GM21423 (cell line): ENCODE results near the gene CDK6.

Source experiments
- ATAC-seq: cut with Tn5 transposase; IDR thresholded peaks from one replicate; pipeline ENCODE4 v1.9.1; 2021; ENCODE audit warnings: mild to moderate bottlenecking, moderate library complexity; ENCODE audit not compliant: unreplicated experiment

CDK6 gene

GRCh38 chr7:92848441-92848840 is 12.1 kb upstream of the CDK6 start:
- ATAC-seq, result no peak

GRCh38 chr7:92847305-92847704 is 10.9 kb upstream of the CDK6 start:
- no peak for ATAC-seq

- ATAC-seq, result no peak
These were observed 9.4 kb upstream of the CDK6 start for GRCh38 chr7:92845736-92846135.

GRCh38 chr7:92843781-92844180 is 7.4 kb upstream of the CDK6 start:
- ATAC-seq, result no peak

GRCh38 chr7:92843034-92843760 is 6.8 kb upstream of the CDK6 start:
- no peak for ATAC-seq

- ATAC-seq, result no peak
These were observed 4.8 kb upstream of the CDK6 start for GRCh38 chr7:92841192-92841591.

- no peak for ATAC-seq
These were observed 3.9 kb upstream of the CDK6 start for GRCh38 chr7:92840316-92840715.

- no peak for ATAC-seq
These were observed 3.5 kb upstream of the CDK6 start for GRCh38 chr7:92839901-92840300.

GRCh38 chr7:92838934-92839333 is 2.6 kb upstream of the CDK6 start:
- ATAC-seq, result no peak

- no peak for ATAC-seq
These were observed 802 bp upstream of the CDK6 start for GRCh38 chr7:92837000-92837749.

- ATAC-seq, result no peak
These were observed 403 bp downstream of the CDK6 start for GRCh38 chr7:92835851-92836488.

- ATAC-seq, result no peak
These were observed 1.0 kb downstream of the CDK6 start for GRCh38 chr7:92835261-92835850.

GRCh38 chr7:92834507-92835260 is 1.7 kb downstream of the CDK6 start:
- no peak for ATAC-seq

GRCh38 chr7:92833766-92834506 is 2.4 kb downstream of the CDK6 start:
- peak; percentile 50 for ATAC-seq

- peak; percentile 53 for ATAC-seq
These were observed 3.2 kb downstream of the CDK6 start for GRCh38 chr7:92833024-92833765.

- ATAC-seq, result peak; percentile 0
These were observed 3.8 kb downstream of the CDK6 start for GRCh38 chr7:92832534-92833023.

- no peak for ATAC-seq
These were observed 4.4 kb downstream of the CDK6 start for GRCh38 chr7:92831716-92832533.

GRCh38 chr7:92830532-92831110 is 5.8 kb downstream of the CDK6 start:
- no peak for ATAC-seq
